Measurements from ENCODE around the gene PSPH. TPM values are rescaled to one million over a fixed set of nuclear protein-coding genes. Genes with fewer than 3 reads are reported as not detected.

The PSPH gene
- total RNA-seq, 1 donor from 2014 or later, result 38.6 TPM

GRCh38 chr7:55966851-55967250, 84.4 kb downstream of the PSPH start:
- TF ChIP-seq, protein P1, sequence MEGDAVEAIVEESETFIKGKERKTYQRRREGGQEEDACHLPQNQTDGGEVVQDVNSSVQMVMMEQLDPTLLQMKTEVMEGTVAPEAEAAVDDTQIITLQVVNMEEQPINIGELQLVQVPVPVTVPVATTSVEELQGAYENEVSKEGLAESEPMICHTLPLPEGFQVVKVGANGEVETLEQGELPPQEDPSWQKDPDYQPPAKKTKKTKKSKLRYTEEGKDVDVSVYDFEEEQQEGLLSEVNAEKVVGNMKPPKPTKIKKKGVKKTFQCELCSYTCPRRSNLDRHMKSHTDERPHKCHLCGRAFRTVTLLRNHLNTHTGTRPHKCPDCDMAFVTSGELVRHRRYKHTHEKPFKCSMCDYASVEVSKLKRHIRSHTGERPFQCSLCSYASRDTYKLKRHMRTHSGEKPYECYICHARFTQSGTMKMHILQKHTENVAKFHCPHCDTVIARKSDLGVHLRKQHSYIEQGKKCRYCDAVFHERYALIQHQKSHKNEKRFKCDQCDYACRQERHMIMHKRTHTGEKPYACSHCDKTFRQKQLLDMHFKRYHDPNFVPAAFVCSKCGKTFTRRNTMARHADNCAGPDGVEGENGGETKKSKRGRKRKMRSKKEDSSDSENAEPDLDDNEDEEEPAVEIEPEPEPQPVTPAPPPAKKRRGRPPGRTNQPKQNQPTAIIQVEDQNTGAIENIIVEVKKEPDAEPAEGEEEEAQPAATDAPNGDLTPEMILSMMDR (conservative IDR thresholded peaks at IDR 0.05; ENCODE audit: low read depth, low read length), result no peak
- DNase-seq (ENCODE audit: low read depth), result no peak
- no peak overlapping the region for H3K4me3 ChIP-seq (ENCODE audit: low read depth, low read length)

GRCh38 chr7:55965805-55966421, 85.3 kb downstream of the PSPH start:
- no peak for DNase-seq (ENCODE audit: low read depth)
- TF ChIP-seq, protein P1 (conservative IDR thresholded peaks at IDR 0.05; ENCODE audit: low read depth, low read length), result no peak
- peak overlapping the region; percentile 75 for H3K4me3 ChIP-seq (ENCODE audit: low read depth, low read length)

GRCh38 chr7:55965100-55965470, 86.2 kb downstream of the PSPH start:
- TF ChIP-seq, protein P1 (conservative IDR thresholded peaks at IDR 0.05; ENCODE audit: low read depth, low read length), result no peak
- H3K4me3 ChIP-seq (ENCODE audit: low read depth, low read length), result peak overlapping the region; percentile 75
- no peak for DNase-seq (ENCODE audit: low read depth)

GRCh38 chr7:55964261-55965099, 86.8 kb downstream of the PSPH start, which contains the start of gene NIPSNAP2:
Gene NIPSNAP2 (plus strand): TSS chr7:55964585. CDS start chr7:55964610, 25 bp downstream.
- TF ChIP-seq, protein P1 (conservative IDR thresholded peaks at IDR 0.05; ENCODE audit: low read depth, low read length), result peak; percentile 24
- DNase-seq (ENCODE audit: low read depth), result no peak

DNA sequence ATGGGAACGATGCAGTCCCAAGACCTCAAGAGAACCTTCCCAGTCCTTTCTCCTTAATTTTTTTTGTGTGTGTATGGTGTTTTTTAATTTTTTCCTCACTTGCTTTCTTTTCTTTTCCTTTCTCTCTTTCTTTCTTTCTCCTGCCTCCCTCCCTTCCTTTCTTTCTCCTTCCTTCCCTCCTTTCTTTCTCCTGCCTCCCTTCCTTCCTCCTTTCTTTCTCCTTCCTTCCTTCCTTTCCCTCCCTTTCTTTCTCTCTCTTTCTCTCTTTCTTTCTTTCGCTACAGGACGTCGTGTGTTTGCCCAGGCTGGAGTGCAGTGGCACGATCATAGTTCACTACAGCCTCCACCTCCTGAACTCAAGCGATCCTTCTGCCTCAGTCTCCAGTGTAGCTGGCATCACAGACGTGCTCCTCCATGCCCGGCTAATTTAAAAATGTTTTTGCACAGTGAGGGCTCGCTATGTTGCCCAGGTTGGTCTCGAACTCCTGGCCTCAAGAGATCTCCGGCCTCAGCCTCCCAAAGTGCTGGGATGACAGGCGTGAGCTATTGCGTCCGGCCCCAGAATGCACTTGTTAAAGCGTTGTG, 87.6 kb downstream of the PSPH start:
- peak overlapping the region; percentile 67 for H3K4me3 ChIP-seq (ENCODE audit: low read depth, low read length)
- DNase-seq (ENCODE audit: low read depth), result no peak
- TF ChIP-seq, protein P1 (conservative IDR thresholded peaks at IDR 0.05; ENCODE audit: low read depth, low read length), result no peak

More at GRCh38 chr7:55964261-55965099, 86.8 kb downstream of the PSPH start, which contains the start of gene NIPSNAP2:
- peak within 1 kb of the TSS; percentile 75 for H3K4me3 ChIP-seq (ENCODE audit: low read depth, low read length)

DNA sequence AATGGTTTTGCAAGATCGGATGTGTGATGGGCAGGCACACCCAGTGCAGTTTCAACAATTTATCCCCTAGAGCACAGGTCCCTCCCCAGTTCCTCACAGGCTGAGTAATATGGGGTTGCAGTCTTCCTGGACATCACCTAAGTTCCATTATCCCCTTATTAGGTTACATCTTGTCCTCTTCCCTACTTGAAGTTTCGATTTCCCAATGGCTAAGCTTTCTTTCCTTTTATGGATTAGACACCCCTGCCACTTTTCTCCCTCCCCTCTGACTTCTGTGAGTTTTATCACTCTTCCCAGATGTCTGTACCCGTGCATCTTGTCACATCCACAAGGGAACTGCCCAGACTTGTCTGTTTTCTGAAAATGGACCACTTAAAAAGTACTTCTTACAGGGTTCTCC, 89.2 kb downstream of the PSPH start:
- DNase-seq (ENCODE audit: low read depth), result no peak
- TF ChIP-seq, protein P1 (conservative IDR thresholded peaks at IDR 0.05; ENCODE audit: low read depth, low read length), result no peak
- H3K4me3 ChIP-seq (ENCODE audit: low read depth, low read length), result no peak overlapping the region

Other genes starting within 250 kb of the PSPH start
- not detected in 2 replicates for gene SEPTIN14, start 188.7 kb downstream of the PSPH start, total RNA-seq
- 2.4 and 2.6 TPM in 2 replicates for gene ZNF713, start 164.0 kb downstream of the PSPH start, total RNA-seq
- gene MRPS17, start 99.6 kb downstream of the PSPH start, total RNA-seq, result 11.5 and 17.9 TPM in 2 replicates
- 74.2 and 98.4 TPM in 2 replicates for gene NIPSNAP2, start 86.9 kb downstream of the PSPH start, total RNA-seq
- gene CCT6A, start 321 bp upstream of the PSPH start, total RNA-seq, result 272 and 308 TPM in 2 replicates
- gene SUMF2, start 12.8 kb upstream of the PSPH start, total RNA-seq, result 72.1 and 102 TPM in 2 replicates
- gene PHKG1, start 41.5 kb upstream of the PSPH start, total RNA-seq, result 0.22 TPM in 1 of 2 replicates, not detected in the other
- 664 and 882 TPM in 2 replicates for gene CHCHD2, start 55.0 kb upstream of the PSPH start, total RNA-seq
- gene NUPR2, start 65.0 kb upstream of the PSPH start, total RNA-seq, result 0.65 and 3.1 TPM in 2 replicates